ENCODE data around the gene CELF4.
"Not testable (repeated sequence)": the region's sequence is repeated elsewhere in the genome, so short reads cannot be mapped to it uniquely, and the experiment has no call there.

CELF4 gene

DNA sequence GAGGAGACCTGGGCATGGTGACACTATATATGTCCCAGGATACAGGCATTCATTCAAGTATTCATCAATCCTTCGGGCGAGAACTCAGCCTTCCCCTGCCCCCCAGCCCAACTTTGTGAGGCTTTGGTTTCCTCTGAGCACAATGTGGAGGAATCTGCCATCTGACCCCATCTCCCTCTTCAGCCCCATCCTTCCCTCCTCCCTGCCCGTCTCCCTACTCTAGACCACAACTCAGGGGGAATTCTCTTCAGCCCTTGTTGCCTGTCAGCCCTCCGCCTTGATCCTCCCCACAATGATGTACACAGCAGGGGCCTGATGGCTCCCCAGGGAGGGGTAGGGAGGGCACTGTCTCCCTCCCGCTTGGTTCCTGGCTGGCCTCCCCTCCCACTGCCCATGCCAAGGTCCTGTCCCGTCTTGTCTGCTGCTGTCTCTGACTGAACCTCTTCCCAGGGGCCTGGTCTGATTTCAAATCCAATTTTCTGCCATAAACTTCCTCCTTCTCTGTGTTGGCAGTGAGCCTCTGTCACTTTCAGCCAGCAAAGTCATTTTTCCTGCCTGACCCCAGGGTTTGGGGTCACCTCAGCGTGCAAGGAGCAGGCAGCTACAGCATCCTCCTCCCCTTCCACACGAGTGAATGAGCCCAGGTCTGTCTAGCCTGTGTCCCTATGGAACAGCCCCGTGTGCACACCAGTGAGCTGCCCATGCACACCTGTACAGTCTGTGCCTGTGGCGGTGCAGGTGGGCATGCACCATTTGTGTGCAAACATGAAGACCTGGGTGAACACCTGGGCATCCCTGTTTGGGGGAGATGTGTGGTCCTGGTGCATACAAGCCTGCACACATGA is 197.3 kb downstream of the CELF4 start:
- DNase-seq (ENCODE audit: low spot score) (no peak), FAIRE-seq (no peak)

DNA sequence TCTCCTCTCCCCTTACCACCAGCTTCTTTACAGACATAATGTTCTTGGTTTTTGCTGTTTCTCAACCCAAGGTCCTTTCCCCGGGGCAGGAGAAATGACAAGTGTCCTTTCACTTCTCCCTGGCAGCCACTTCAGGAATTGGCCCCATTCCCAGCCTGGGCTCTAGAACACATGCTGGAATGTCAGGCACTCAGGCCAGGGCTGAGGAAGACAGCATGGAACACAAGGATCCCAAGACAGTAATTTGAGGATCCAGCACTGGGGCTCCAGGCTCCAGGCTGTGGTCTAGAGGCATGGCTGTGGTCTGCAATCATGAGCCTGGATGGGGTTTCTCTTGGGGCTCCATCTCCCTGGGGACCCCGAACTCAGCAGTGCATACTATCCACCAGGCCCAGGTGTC is 201.4 kb downstream of the CELF4 start:
- DNase-seq (ENCODE audit: low spot score): no peak
- no peak for FAIRE-seq

DNA sequence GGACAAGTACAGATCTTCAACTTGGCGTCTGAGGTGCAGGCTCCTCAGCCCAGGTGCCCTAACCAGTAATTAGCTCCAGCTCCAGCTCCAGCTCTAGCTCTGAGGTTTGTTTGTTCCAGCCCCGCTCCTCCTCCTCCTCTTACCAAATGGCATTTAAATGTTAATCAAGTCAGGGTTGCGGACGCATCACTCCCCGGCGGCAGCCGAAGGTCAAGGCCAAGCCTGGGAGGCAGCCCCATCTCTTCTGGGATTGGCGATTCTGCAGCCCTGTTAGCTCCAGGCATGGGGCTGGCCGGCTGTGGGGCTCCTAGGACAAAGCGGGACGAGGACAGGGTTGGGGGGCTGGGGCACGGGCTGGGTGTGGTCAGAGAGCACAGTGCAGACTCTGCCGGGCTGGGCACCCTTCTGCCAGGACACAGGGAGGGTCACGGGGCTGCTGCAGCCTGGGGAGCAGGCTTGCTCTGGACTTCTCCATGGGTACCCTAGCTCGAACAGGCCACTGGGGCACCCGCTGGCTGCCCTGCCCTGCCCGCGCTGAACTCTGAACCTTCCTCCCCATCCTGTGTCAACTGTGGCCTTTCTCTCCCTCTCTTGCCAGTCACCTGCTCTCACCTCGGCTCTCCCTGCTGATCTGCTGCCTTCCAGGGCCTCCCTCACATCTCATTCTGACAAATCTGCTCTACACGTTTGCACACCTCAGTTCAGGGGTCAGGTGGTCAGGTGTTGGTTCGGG is 203.3 kb downstream of the CELF4 start:
- DNase-seq (ENCODE audit: low spot score) (no peak), FAIRE-seq (no peak)

DNA sequence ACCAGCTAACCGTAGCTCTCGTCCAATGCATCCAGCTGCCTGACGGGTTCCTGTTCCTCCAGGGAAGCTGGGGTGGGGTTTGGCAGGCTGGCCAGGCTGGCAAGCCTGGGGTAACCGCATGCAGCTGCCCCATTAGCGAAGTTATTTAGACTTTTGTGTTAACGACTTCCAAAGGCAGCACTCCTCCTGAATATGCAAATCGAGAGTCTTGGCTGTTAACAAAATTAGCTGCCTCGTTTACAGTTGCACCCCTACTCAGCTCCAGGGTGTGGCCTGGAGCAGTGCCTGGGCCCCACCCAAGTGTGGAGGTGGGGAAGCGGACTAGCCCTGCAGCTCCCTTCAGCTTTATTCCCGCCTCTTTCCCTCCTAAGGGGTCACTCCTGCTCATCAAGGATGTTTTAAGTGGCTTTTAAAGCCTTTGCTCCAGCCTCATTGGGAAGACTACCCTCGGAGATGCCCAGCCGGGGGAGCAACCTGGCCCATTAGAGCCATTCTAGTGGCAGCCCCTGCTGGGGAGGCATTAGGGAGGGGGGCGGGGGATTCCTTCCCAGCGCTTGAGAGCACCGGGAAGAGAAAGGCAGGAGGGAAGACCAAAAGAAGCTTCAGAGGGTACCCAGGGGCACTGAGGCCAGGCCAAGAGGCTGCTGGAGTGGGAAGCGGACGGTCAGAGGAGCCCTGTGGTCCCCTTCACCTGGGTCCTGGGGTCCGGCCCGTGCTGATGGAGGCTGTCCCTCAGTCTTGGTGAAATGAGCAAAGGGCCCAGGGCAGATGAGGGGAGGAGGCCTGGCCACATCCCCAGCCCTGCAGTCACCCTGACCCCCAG is 204.1 kb downstream of the CELF4 start:
- FAIRE-seq: no peak
- DNase-seq (ENCODE audit: low spot score): no peak

DNA sequence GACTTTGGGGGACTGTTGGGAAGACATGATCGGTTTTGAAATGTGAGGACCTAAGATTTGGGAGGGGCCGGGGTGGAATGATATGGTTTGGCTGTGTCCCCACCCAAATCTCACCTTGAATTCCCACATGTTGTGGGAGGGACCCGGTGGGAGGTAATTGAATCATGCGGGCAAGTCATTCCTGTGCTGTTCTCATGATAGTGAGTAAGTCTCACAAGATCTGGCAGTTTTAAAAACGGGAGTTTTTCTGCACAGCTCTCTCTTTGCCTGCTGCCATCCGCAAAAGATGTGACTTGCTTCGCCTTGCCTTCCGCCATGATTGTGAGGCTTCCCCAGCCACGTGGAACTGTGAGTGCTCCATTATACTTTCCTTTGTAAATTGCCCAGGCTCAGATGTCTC is 207.5 kb downstream of the CELF4 start:
- FAIRE-seq; DNase-seq (ENCODE audit: low spot score): not testable (repeated sequence)

DNA sequence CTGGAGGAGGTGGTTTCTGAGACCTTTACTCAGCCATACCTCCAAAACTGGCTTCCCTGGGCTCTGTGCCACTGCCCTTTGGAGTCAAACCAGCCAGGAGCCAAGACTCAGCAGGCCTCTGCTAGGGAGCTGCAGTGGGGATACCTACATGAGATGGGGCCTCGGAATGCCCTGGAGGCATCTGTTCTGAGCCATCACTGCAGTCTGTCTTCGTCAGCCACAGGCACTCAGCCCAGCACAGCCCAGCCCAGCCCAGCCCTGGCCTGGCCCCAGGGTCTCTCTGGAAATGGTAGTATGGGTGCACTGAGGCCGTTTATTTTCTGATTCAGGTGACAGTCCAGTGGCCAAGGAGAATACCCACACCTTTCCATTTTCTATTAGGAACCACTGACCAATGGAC is 209.8 kb downstream of the CELF4 start:
- DNase-seq (ENCODE audit: low spot score) (no peak), FAIRE-seq (no peak)

DNA sequence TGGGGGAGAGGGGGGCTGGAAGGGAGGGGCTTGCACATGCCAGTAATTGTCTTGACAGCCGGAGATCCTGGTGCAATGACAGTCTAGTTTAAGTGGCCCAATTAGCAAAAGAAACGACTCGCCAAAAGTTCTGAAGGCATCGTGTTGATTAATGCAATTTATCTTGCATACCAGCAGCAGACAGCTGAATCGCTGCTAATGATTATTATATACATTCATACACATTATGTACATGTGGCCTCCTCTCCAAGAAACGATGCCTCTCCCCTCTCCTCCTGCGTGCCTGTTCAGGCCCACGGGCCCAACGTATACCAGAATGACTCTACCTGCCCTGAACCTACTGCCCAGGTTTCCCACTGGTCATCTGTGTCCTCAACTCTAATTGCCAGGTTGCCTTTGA is 214.5 kb downstream of the CELF4 start:
- no peak for DNase-seq (ENCODE audit: low spot score)
- no peak for FAIRE-seq

DNA sequence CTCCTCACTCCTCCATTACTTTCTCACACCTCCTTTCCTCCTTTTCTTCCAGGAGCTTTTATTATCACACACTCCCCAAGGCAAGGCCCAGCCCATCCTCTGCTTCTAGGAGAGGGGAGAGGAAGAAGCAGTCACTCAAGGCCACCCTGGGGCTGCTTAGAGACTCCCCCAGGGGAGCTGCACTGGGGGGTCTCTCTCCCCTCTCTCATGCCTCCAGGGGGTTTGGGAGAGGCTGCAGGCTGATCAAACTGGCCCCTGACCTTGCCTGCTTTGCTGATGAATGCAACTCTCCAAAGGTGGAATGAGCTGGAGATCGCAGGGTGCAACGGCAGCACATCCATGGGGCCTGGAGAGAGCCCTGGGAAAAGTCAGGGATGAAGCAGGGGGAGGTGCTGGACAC is 216.9 kb downstream of the CELF4 start:
- DNase-seq (ENCODE audit: low spot score): no peak
- no peak for FAIRE-seq

DNA sequence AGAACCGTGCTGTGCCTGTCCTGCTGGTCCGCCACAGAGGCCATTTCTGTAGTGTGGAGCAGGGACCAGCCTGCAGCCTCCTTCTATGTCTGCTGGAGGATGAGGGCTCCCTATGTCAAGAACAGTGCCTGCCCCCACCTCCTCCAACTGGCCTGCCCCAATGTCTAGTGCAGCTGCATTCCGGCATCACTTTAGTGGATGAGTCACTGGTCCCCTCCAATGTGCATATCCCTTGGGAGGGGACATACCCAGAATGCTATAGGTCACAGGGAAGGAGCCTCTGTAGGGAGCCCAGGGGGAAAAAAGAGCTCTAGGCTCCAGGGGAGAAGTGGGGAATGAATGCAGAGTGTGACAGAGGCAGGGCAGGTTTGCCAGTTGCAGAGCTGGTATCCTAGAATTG is 219.6 kb downstream of the CELF4 start:
- FAIRE-seq: no peak
- peak; percentile 7 for DNase-seq (ENCODE audit: low spot score)

DNA sequence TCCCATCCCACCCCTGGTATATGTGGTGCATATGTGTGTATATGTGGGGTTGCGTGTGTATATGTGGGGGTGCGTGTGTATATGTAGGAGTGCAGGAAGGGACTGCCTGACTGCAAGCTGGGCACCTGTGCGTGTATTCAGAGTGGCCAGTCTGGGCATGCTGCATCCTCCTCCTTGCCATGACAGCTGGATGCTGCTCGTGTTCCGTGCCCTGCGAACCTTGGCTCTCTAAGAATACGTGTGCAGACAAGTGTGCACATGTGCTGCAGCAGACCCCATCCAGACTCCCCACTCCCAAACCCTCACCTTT is 222.1 kb downstream of the CELF4 start:
- FAIRE-seq (no peak), DNase-seq (ENCODE audit: low spot score) (no peak)

DNA sequence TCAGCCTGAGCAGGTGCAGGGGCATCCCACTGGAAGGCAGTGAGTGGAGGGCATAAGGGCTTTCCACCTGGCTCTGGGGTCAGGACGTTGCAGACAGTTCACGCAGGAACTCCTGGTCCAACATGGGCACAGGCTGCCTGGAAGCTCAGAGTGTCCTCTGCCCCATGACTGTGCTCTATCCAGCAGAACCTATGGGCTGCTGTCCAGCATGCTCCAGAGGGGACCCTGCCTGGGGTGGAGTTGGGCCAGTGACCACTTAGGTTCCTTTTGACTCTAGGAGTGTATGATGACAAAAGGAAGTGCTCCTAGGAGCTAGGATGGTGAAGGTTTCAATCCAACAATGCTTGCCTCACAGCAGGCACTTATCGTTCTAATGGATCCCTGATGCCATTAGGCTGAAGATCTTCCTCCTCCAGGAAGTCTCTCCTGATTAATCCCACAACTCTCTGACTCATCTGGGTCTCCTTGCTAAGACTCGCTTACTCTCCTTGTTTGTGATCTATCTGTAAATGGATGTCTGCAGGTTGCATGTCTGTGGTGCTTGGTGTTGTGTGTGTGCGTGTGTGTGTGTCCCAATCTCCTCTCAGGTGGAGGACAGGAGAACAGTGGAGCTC is 224.0 kb downstream of the CELF4 start:
- DNase-seq (ENCODE audit: low spot score) (no peak), FAIRE-seq (no peak)

DNA sequence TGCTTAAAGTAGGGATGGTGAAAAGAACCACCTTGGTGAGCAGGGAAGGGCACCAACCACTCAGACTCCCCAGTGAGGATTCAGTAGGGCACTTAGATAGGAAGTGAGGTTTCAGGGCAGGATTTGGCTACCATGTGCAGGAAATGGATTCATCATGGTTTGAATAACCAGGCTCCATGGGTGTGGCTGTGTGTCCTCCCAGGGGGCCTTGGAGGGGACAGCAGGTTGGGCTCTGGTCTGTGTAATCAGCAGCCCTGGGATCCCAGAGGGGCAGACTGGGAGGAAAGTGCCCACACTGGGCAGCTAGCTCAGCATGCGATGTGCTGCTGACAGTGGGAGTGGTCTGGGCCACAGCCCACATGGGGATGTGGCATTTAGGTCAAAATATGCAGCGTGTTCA is 224.6 kb downstream of the CELF4 start:
- FAIRE-seq (no peak), DNase-seq (ENCODE audit: low spot score) (no peak)

DNA sequence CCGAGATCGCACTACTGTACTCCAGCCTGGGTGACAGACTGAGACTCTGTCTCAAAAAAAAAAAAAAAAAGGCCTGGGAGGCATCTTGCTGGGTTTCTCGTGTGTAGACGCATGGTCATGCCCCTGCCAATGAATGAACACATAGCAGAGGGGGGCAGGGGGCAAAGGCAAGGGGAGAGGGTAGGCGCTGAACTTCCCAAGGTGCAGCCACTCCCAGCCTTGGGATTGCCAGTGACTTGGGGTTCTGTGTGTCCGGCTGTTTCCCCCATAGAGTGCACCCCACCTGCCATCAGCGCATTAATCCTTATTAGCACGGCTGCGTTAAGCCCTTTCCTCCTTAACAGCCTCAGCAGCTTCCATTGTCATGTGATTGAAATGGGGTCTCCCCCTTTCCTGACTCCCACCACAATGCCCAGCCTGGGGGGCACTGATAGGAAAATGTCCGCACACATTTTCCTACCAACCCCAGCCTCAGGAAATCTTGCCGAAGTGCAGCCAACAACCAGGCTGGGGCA is 225.8 kb downstream of the CELF4 start:
- FAIRE-seq (no peak), DNase-seq (ENCODE audit: low spot score) (no peak)

DNA sequence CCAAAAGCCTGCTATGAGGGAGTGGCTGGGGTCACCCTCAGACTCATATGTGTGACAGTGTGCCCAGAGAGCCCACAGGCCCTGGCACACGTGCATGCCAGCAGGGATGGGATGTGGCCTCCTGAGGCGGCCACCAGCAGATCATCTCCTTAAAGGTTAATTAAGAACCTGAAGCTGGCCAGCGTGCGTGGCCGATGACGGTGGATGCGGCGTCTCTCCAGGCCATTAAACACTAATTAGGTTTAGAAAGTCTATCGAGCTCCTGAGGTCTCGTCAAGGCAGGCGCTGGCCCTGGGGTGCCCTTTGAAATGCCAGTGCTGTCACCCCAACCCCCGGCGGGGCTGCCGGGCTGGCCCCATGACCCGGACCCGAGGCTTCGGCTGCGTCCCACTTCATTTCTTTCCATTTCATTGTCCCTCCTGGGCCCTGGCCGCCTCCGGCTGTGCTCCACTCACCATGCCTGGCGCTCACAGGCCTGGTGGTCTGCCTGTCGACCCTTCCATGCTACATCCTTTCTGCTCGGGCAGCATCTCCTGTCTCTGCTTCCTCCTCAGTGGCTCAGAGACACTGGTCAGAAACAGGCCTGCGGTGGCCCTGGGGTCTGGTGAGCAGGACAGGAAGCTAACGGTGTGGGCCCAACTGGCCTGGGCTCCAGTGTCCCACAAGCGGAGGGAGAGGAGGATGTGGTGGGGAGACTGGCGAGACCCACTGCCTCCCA is 228.9 kb downstream of the CELF4 start:
- DNase-seq (ENCODE audit: low spot score) (no peak), FAIRE-seq (no peak)

DNA sequence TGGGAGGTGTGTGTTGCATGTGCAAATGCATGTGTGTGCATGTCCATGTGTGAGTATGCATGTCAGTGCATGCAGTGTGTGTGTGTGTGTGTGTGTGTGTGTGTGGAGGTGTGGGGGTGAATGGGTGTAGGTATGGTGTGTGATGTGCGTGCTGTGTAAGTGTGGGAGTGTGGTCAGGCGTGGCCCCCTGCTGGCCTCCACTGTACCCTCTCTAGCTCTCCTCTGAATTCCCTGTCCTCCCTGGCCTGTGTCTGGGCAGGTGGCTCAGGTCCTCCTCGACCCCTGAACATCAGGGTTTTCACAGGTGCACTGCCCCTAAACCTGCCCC is 230.2 kb downstream of the CELF4 start:
- FAIRE-seq (peak; percentile 62), DNase-seq (ENCODE audit: low spot score) (no peak)

DNA sequence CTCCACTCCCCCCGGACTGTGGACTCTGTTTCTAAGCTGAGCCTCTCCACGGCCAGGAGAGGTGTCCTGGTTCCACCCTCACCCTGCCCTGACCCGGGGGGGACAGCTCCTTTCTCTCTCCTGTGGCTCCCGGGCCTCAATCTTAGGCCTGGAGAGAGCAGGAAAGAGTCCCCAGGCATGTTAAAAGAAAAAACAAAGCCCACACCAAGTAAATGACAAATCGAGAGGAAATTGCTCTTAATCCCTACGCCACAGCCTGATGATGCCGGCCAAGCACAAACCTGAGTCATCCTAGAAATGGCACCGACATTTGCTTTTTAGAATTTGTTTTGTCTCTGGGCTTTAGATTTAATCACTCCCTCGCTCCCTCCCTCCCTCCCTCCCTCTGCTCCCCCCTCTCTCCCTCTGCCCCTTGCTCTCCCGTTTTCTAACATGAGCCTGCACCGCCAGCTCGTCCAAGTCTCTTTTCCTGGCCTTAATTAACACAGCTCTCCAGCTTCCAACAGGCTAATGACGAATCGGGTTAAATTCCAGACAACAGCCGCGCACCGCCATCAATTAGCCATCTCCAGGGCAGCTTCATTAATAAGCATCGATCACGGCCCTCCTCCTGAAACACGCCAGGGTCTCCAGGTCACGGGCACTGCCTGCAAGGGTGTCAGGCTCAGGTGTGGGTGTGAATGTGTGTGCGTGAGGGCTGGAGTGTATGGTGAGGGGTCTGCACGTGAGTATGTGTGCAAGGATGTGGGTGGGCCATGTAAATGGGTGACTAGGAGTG is 230.8 kb downstream of the CELF4 start:
- FAIRE-seq: no peak
- no peak for DNase-seq (ENCODE audit: low spot score)

DNA sequence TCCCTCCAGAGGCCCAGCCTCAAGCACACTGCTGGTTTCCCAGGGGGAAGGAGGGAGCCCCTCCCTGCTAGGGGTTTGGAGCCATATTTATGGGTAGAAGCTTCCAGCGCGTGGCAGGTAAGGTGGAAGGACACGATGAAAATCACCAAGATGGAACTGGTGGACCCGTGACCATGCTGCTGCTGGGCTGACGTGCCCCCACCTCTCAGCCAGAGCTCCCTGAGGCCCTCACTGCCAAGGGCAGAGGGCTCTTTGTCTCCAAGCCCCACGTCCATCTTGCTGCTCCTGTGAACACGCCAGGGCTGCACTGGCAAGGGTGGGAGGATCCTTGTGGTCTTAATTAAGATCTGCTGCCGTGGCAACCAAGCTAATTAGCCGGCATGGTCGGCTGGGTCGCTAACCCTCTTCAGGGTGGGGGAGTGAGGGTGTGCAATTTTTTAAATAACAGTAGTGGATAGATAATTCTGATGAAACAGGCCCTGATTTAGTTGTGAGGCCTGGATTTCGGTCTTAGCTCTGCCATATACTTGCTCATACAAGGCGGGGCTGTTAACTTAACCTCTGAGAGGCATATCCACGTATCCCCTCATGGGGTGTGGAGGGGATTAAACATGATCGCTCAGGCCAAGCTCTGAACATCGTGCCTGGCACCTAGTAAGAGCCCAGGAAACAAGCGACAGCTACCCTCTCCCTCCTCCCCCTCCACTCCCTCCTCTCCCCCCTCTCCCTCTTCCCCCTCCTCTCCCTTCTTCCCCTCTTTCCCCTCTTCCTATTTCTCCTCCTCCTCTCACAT is 232.8 kb downstream of the CELF4 start:
- no peak for DNase-seq (ENCODE audit: low spot score)
- no peak for FAIRE-seq

DNA sequence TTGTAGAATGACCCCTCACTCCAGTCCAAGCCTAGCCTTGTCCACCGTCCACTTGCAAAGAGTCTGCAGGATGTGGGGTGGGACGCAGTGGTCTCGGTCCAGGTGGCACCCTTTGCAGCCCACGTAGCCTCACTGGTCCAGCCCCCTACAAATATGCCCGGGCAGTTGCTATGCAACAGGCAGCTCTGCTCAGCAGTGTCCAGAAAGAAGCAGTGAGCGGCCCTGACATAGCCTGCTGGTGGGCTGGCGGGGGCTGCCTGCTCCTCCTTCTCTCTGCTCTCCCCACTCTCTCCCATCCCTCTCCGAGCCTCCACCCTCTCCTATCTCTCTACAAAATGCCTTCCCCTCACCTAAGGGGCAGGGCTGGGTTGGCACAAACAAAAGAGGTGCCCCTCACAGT is 233.4 kb downstream of the CELF4 start:
- DNase-seq (ENCODE audit: low spot score) (no peak), FAIRE-seq (no peak)

DNA sequence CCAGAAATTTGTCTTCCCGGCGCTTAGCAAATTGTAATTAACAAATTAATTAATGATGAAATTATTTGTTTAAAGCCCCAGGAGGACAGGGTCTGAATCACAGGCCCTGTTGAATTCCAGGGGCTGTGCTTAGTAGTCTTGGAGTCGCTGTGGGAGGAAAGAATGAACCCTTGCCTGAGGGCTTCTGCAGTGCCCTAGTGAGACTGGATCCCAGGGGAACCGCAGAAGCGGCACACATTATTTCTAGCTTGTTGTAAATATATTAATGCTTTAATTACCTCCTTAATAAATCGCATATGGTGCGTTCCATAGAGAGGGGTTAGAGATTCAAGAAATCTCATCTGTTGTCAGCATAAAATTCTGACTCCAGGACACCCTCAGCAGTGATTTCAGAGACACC is 235.4 kb downstream of the CELF4 start:
- DNase-seq (ENCODE audit: low spot score) (no peak), FAIRE-seq (no peak)

Data from urothelium cell line (cell line).